ENCODE measurements around the gene CRTC3. TPM values are rescaled to one million over a fixed set of nuclear protein-coding genes. Genes with fewer than 3 reads are reported as not detected.

The CRTC3 gene
- total RNA-seq, 3 donors from 2014 or later, result 21.6 to 53.6 (median 21.7) TPM

GRCh38 chr15:90600954-90601353 is 71.2 kb downstream of the CRTC3 start:
- H3K4me1 ChIP-seq (ENCODE audit: low read depth), result peaks cover 10% of the 10 kb centered on the region
- ATAC-seq, result no peak
- H3K4me3 ChIP-seq, result no peak overlapping the region
- H3K9me3 ChIP-seq, result no peaks in the 10 kb centered on the region
- TF ChIP-seq CTCF (IDR thresholded peaks at IDR 0.05), result no peak
- H3K36me3 ChIP-seq (ENCODE audit: low read depth), result no peaks in the 10 kb centered on the region
- intact Hi-C loops (cut with DNase I, micrococcal nuclease), result no loop called here
- DNase-seq, result no peak

- Histone ChIP-seq H3K4me3 (no peak overlapping the region), H3K36me3 (ENCODE audit: low read depth) (no peaks in the 10 kb centered on the region), H3K4me1 (ENCODE audit: low read depth) (peaks cover 2% of the 10 kb centered on the region), H3K9me3 (no peaks in the 10 kb centered on the region)
- TF ChIP-seq CTCF (IDR thresholded peaks at IDR 0.05), result no peak
- intact Hi-C loops (cut with DNase I, micrococcal nuclease), result no loop called here
- ATAC-seq (peak; percentile 66), DNase-seq (peak in 2 of 3 donors; percentile 69 to 73)
These were observed 74.2 kb downstream of the CRTC3 start for GRCh38 chr15:90603893-90604292.

- Histone ChIP-seq H3K36me3 (ENCODE audit: low read depth) (no peaks in the 10 kb centered on the region), H3K4me3 (no peak overlapping the region), H3K9me3 (no peaks in the 10 kb centered on the region), H3K4me1 (ENCODE audit: low read depth) (peaks cover 5% of the 10 kb centered on the region)
- no peak for DNase-seq
- intact Hi-C loops (cut with DNase I, micrococcal nuclease), result no loop called here
- TF ChIP-seq CTCF (IDR thresholded peaks at IDR 0.05), result no peak
- ATAC-seq, result no peak
These were observed 76.9 kb downstream of the CRTC3 start for GRCh38 chr15:90606641-90607040.

GRCh38 chr15:90607361-90607760 is 77.6 kb downstream of the CRTC3 start:
- H3K9me3 ChIP-seq, result no peaks in the 10 kb centered on the region
- no peak for TF ChIP-seq CTCF (IDR thresholded peaks at IDR 0.05)
- H3K4me3 ChIP-seq, result no peak overlapping the region
- no peaks in the 10 kb centered on the region for H3K36me3 ChIP-seq (ENCODE audit: low read depth)
- DNase-seq (no peak), ATAC-seq (no peak)
- peaks cover 5% of the 10 kb centered on the region for H3K4me1 ChIP-seq (ENCODE audit: low read depth)
- intact Hi-C loops (cut with DNase I, micrococcal nuclease), result no loop called here

- ATAC-seq (no peak), DNase-seq (no peak)
- TF ChIP-seq CTCF (IDR thresholded peaks at IDR 0.05), result no peak
- Histone ChIP-seq H3K36me3 (ENCODE audit: low read depth) (no peaks in the 10 kb centered on the region), H3K4me3 (no peak overlapping the region), H3K4me1 (ENCODE audit: low read depth) (peaks cover 5% of the 10 kb centered on the region), H3K9me3 (no peaks in the 10 kb centered on the region)
- intact Hi-C loops (cut with DNase I, micrococcal nuclease), result no loop called here
These were observed 79.8 kb downstream of the CRTC3 start for GRCh38 chr15:90609242-90610180.
